ENCODE results near the gene MED13L.

DNA sequence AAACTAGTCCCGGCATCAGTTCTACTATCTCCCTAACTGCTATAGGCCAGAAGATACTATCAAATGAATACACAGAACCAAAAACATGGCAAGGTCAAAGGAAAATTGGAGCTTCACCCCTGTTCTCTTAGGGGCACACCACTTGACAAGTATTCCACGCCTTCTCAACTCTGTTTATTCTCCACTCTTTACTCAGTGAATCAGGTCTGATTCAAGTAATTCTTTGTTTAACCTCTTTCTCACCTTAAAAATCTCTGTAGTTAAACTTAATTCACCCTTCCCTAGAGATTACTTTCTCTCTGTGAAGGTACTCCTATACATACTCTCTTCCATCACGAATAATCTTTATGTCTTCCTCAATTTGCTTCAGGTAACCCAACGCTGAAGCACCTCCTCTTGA, 248.9 kb downstream of the MED13L start:
- TF ChIP-seq, protein P1, sequence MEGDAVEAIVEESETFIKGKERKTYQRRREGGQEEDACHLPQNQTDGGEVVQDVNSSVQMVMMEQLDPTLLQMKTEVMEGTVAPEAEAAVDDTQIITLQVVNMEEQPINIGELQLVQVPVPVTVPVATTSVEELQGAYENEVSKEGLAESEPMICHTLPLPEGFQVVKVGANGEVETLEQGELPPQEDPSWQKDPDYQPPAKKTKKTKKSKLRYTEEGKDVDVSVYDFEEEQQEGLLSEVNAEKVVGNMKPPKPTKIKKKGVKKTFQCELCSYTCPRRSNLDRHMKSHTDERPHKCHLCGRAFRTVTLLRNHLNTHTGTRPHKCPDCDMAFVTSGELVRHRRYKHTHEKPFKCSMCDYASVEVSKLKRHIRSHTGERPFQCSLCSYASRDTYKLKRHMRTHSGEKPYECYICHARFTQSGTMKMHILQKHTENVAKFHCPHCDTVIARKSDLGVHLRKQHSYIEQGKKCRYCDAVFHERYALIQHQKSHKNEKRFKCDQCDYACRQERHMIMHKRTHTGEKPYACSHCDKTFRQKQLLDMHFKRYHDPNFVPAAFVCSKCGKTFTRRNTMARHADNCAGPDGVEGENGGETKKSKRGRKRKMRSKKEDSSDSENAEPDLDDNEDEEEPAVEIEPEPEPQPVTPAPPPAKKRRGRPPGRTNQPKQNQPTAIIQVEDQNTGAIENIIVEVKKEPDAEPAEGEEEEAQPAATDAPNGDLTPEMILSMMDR (IDR thresholded peaks at IDR 0.05; ENCODE audit: low read depth, low read length, missing input control), result no peak
- no peak for TF ChIP-seq HNF4G (IDR thresholded peaks at IDR 0.05)
